Neural progenitor cell (in vitro differentiated cells): ENCODE data around the gene PROCR. TPM values are rescaled to one million over a fixed set of nuclear protein-coding genes. Genes with fewer than 3 reads are reported as not detected.
A peak's percentile ranks its signal among the peaks of the same experiment; 100 is the strongest.

Experiments used
- DNase-seq: peaks from one replicate; pipeline ENCODE4 v3.0.0-alpha.2; 2016; ENCODE audit warnings: low spot score
- H2AFZ ChIP-seq: fragments of 200-600 bp; sonication (generic); replicated peaks from 2 replicates; pipeline ENCODE4 v1.6.1; 2016; ENCODE audit warnings: antibody characterized with exemption
- H3F3A ChIP-seq: fragments of 200-600 bp; sonication (generic); 2 replicates; pipeline ENCODE4 v1.6.1; 2016; ENCODE audit warnings: antibody characterized with exemption, low read depth
- H3K27ac ChIP-seq: fragments of 200-600 bp; sonication (generic); 2 replicates; pipeline ENCODE4 v1.5.1; 2016; ENCODE audit warnings: mild to moderate bottlenecking
- H3K27me3 ChIP-seq: fragments of 200-600 bp; sonication (generic); 2 replicates; pipeline ENCODE4 v1.6.1; 2016; ENCODE audit warnings: mild to moderate bottlenecking, moderate library complexity
- H3K36me3 ChIP-seq: fragments of 200-600 bp; sonication (generic); 2 replicates; pipeline ENCODE4 v1.5.1; 2016
- H3K4me1 ChIP-seq: fragments of 200-600 bp; sonication (generic); 2 replicates; pipeline ENCODE4 v1.6.1; 2016; ENCODE audit warnings: mixed run types
- H3K4me2 ChIP-seq: fragments of 200-600 bp; sonication (generic); 2 replicates; pipeline ENCODE4 v1.6.1; 2016
- H3K4me3 ChIP-seq: fragments of 200-600 bp; sonication (generic); 2 replicates; pipeline ENCODE4 v1.5.1; 2016
- H3K79me2 ChIP-seq: fragments of 200-600 bp; sonication (generic); 2 replicates; pipeline ENCODE4 v1.6.1; 2016; ENCODE audit warnings: low read depth
- H3K9ac ChIP-seq: fragments of 200-600 bp; sonication (generic); 2 replicates; pipeline ENCODE4 v1.6.1; 2016
- H3K9me3 ChIP-seq: fragments of 200-600 bp; sonication (generic); 2 replicates; pipeline ENCODE4 v1.5.1; 2016; ENCODE audit warnings: low read depth
- H4K20me1 ChIP-seq: fragments of 200-600 bp; sonication (generic); 2 replicates; pipeline ENCODE4 v1.6.1; 2016; ENCODE audit warnings: low read depth
- H3K27ac Mint-ChIP-seq: 3 replicates; pipeline ENCODE4 v1.8.0; 2021; ENCODE audit warnings: mixed read lengths
- H3K27me3 Mint-ChIP-seq: 2 replicates; pipeline ENCODE4 v1.8.0; 2022; ENCODE audit warnings: low read depth, mild to moderate bottlenecking, inconsistent platforms, moderate library complexity, mixed read lengths; ENCODE audit not compliant: insufficient read depth
- H3K36me3 Mint-ChIP-seq: 3 replicates; pipeline ENCODE4 v1.8.0; 2021; ENCODE audit warnings: mixed read lengths
- H3K4me1 Mint-ChIP-seq: 3 replicates; pipeline ENCODE4 v1.8.0; 2021; ENCODE audit warnings: mixed read lengths
- H3K4me3 Mint-ChIP-seq: 3 replicates; pipeline ENCODE4 v1.8.0; 2021; ENCODE audit warnings: mild to moderate bottlenecking, moderate library complexity, mixed read lengths
- H3K9me3 Mint-ChIP-seq: 3 replicates; pipeline ENCODE4 v1.8.0; 2020; ENCODE audit warnings: mixed read lengths
- CTCF ChIP-seq: fragments of 200-600 bp; sonication (generic); IDR thresholded peaks from 2 replicates; pipeline ENCODE4 v1.5.1; 2017; ENCODE audit warnings: antibody characterized with exemption, mild to moderate bottlenecking
- EZH2 ChIP-seq: fragments of 200-600 bp; sonication (generic); IDR thresholded peaks from 2 replicates; pipeline ENCODE4 v1.6.1; 2017; ENCODE audit warnings: antibody characterized with exemption, mild to moderate bottlenecking, moderate library complexity
- EZH2phosphoT487 ChIP-seq: fragments of 200-600 bp; sonication (generic); IDR thresholded peaks from 2 replicates; pipeline ENCODE4 v1.6.1; 2017; ENCODE audit warnings: antibody characterized with exemption
- total RNA-seq: library from RNA; depleted of rRNA; stranded (reverse); fragments of >200 nt; gene quantifications from 2 replicates; pipeline ENCODE4 v1.2.3, GENCODE V29; 2015; ENCODE audit warnings: low replicate concordance

PROCR gene
- total RNA-seq, 1 donor from 2014 or later: 3.1 TPM

DNA sequence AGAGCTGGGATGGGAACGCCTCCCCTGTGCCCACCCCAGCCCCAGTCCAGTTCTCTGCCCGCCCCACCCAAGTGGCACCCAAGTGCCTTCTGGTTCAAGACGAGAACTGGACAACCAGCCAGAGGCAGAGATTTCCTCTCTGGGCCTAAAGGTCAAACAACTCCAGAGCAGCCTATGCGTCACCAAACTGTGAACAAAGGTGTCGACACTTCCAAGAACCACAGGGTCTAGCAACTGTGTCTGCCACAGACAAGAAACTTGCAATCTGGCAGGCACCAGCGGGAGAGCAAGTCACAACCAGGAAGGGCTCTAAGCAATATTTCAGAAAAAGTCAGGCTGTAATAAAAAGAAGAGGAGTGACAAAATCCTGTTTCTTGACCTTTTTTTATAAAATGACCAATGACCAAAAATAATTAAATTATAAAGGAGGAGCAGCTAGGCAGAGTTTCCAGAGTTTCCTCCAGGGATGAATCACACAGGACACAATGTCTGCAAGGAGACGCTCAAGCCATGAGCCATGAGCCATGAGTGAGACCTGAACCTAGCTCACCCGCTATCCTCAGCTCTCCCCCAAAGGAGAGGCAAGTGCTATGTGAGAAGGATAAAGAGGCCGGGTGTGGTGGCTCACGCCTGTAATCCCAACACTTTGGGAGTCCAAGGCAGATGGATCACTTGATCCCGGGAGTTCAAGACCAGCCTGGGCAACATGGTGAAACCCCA, 35.8 kb upstream of the PROCR start:
- Histone ChIP-seq H3K4me2 (no peak overlapping the region), H3K9ac (no peak overlapping the region), H3K27me3 (no peaks in the 10 kb centered on the region), H3K4me3 (no peak overlapping the region), H3K36me3 (no peaks in the 10 kb centered on the region), H3K9me3 (no peaks in the 10 kb centered on the region), H2AFZ (no peak overlapping the region), H3K4me1 (no peaks in the 10 kb centered on the region), H3K27ac (no peak overlapping the region), H3K79me2 (no peaks in the 10 kb centered on the region), H3F3A (no peaks in the 10 kb centered on the region), H4K20me1 (no peaks in the 10 kb centered on the region)
- H3K4me3 Mint-ChIP-seq: no peak overlapping the region
- no peak for DNase-seq
- peaks cover 3% of the 10 kb centered on the region for H3K36me3 Mint-ChIP-seq
- H3K27ac Mint-ChIP-seq: no peak overlapping the region
- TF ChIP-seq EZH2phosphoT487 (no peak), CTCF (no peak), EZH2 (no peak)
- H3K4me1 Mint-ChIP-seq: no peaks in the 10 kb centered on the region
- peaks cover 8% of the 10 kb centered on the region for H3K27me3 Mint-ChIP-seq
- H3K9me3 Mint-ChIP-seq: no peaks in the 10 kb centered on the region

- no peak for DNase-seq
- H3K27me3 Mint-ChIP-seq: peaks cover 2% of the 10 kb centered on the region
- H3K4me1 Mint-ChIP-seq: peaks cover 17% of the 10 kb centered on the region
- Histone ChIP-seq H3F3A (peaks cover 12% of the 10 kb centered on the region), H2AFZ (no peak overlapping the region), H3K4me1 (peaks cover 8% of the 10 kb centered on the region), H3K4me3 (no peak overlapping the region), H3K27ac (no peak overlapping the region), H3K9ac (no peak overlapping the region), H3K79me2 (no peaks in the 10 kb centered on the region), H3K36me3 (no peaks in the 10 kb centered on the region), H3K27me3 (no peaks in the 10 kb centered on the region), H3K9me3 (no peaks in the 10 kb centered on the region), H4K20me1 (peaks cover 3% of the 10 kb centered on the region), H3K4me2 (no peak overlapping the region)
- H3K27ac Mint-ChIP-seq: no peak overlapping the region
- peak overlapping the region; percentile 49 for H3K4me3 Mint-ChIP-seq
- no peaks in the 10 kb centered on the region for H3K9me3 Mint-ChIP-seq
- H3K36me3 Mint-ChIP-seq: peaks cover 3% of the 10 kb centered on the region
- no peak for TF ChIP-seq EZH2
- no peak for TF ChIP-seq EZH2phosphoT487
- TF ChIP-seq CTCF: no peak
Measured at GRCh38 chr20:35144694-35145093, 27.2 kb upstream of the PROCR start.

DNA sequence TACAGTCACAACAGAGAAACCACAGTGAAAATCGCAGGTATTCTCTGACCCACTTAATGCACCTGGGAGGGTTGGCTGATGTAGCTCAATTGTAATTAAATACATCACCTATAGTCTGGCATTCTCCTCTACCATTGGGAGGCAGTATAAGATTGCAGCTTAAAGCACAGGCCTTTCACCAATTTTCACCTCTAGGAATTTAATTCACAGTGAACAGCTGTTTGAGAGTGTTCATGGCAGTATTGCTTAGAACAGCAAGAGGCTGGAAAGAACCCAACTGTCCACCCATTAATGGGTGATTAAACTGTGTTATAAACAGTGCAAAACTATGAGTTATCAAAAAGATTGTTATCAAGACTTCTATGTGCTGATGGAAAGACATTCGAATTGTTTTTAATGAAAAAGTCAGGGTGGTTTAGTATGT, 26.7 kb upstream of the PROCR start:
- H3K27me3 ChIP-seq: no peaks in the 10 kb centered on the region
- H3K4me3 ChIP-seq: no peak overlapping the region
- H3K4me1 ChIP-seq: peaks cover 8% of the 10 kb centered on the region
- H4K20me1 ChIP-seq: peaks cover 3% of the 10 kb centered on the region
- no peak overlapping the region for H2AFZ ChIP-seq
- H3K4me3 Mint-ChIP-seq: peak overlapping the region; percentile 48
- H3K36me3 ChIP-seq: no peaks in the 10 kb centered on the region
- peaks cover 2% of the 10 kb centered on the region for H3K27me3 Mint-ChIP-seq
- peaks cover 12% of the 10 kb centered on the region for H3F3A ChIP-seq
- H3K9ac ChIP-seq: no peak overlapping the region
- H3K36me3 Mint-ChIP-seq: peaks cover 3% of the 10 kb centered on the region
- H3K4me1 Mint-ChIP-seq: peaks cover 17% of the 10 kb centered on the region
- no peaks in the 10 kb centered on the region for H3K9me3 ChIP-seq
- no peak overlapping the region for H3K27ac Mint-ChIP-seq
- H3K9me3 Mint-ChIP-seq: no peaks in the 10 kb centered on the region
- peak; percentile 75 for DNase-seq
- TF ChIP-seq EZH2 (no peak), EZH2phosphoT487 (no peak), CTCF (peak; percentile 81)
- H3K4me2 ChIP-seq: no peak overlapping the region
- no peaks in the 10 kb centered on the region for H3K79me2 ChIP-seq
- H3K27ac ChIP-seq: no peak overlapping the region
